ENCODE results near the gene ANG. TPM values are rescaled to one million over a fixed set of nuclear protein-coding genes. Genes with fewer than 3 reads are reported as not detected.

Gene ANG
- total RNA-seq, 1 experiment from 2014 or later: 3.2 TPM

GRCh38 chr14:20644520-20644919 lies 44.0 kb upstream of the ANG start:
- TF ChIP-seq CTCF (conservative IDR thresholded peaks at IDR 0.05): no peak
- Histone ChIP-seq H3K56ac (ENCODE audit: insufficient read length, low read depth, low read length) (no peak overlapping the region), H2BK15ac (ENCODE audit: low read depth, low read length) (no peak overlapping the region), H2BK5ac (ENCODE audit: insufficient read length, low read length) (no peak overlapping the region), H3K4me1 (ENCODE audit: insufficient read depth, low read length) (no peaks in the 10 kb centered on the region; the same call in 1 of the 2 replicates), H4K8ac (replicated peaks; ENCODE audit: insufficient read length, low read depth, low read length) (no peak overlapping the region), H3K27me3 (ENCODE audit: insufficient read depth, low read length) (no peaks in the 10 kb centered on the region), H3K23me2 (ENCODE audit: insufficient read length, low read depth, low read length, poor library complexity, severe bottlenecking) (no peaks in the 10 kb centered on the region), H3K27ac (ENCODE audit: insufficient read length, low read depth, low read length) (no peak overlapping the region), H3K9ac (ENCODE audit: extremely low read depth, insufficient read length, low read length) (no peak overlapping the region), H3K18ac (ENCODE audit: insufficient read length, low read depth, low read length) (no peak overlapping the region), H3T11ph (ENCODE audit: low read length) (no peak overlapping the region), H4K20me1 (ENCODE audit: control insufficient read depth, insufficient read depth, insufficient read length) (no peaks in the 10 kb centered on the region), H3K79me2 (ENCODE audit: insufficient read depth, low read length) (no peaks in the 10 kb centered on the region), H2AFZ (ENCODE audit: low read length) (no peak overlapping the region), H4K91ac (ENCODE audit: insufficient read length, low read depth, low read length) (no peak overlapping the region), H2BK120ac (ENCODE audit: low read depth, low read length, poor library complexity, severe bottlenecking) (no peak overlapping the region), H2AK5ac (ENCODE audit: insufficient read length, low read length) (no peak overlapping the region), H2BK20ac (ENCODE audit: low read depth, low read length, poor library complexity, severe bottlenecking) (no peak overlapping the region), H3K4ac (ENCODE audit: low read depth, low read length) (no peak overlapping the region), H3K9me3 (ENCODE audit: control insufficient read depth, low read depth, low read length) (no peaks in the 10 kb centered on the region), H4K5ac (ENCODE audit: insufficient read length, low read depth, low read length) (no peak overlapping the region), H3K14ac (ENCODE audit: insufficient read depth, low read length) (no peak overlapping the region), H2BK12ac (ENCODE audit: insufficient read length, low read depth, low read length) (no peak overlapping the region), H3K4me2 (ENCODE audit: insufficient read depth, insufficient read length, low read length) (no peak overlapping the region), H3K79me1 (ENCODE audit: insufficient read depth, low read depth, low read length, poor library complexity, severe bottlenecking) (no peaks in the 10 kb centered on the region), H3K23ac (ENCODE audit: insufficient read length, low read depth, low read length) (no peak overlapping the region)
- Mint-ChIP-seq H3K27me3 (ENCODE audit: low read depth) (peaks cover 35% of the 10 kb centered on the region), H3K4me3 (no peak overlapping the region), H3K4me1 (peaks cover 7 to 11% of the 10 kb centered on the region in 2 experiments), H3K27ac (no peak overlapping the region), H3K9me3 (no peaks in the 10 kb centered on the region), H3K36me3 (ENCODE audit: insufficient read depth in 1 of 3, low read depth in 3 of 3) (no peaks in the 10 kb centered on the region)
- no peak for DNase-seq
- WGBS (ENCODE audit: extremely low coverage, insufficient read length, low lambda C conversion rate): no CpG with 5 or more reads among the region's 2 CpGs

Measured in H9 (cell line).